Stimulated activated CD8-positive, alpha-beta memory T cell treated with anti-CD3 and anti-CD28 coated beads, Interleukin-7, amount 100 ng/mL, for 24 hours (primary cell): Measurements from ENCODE around the gene SLC35F3.
"Not testable (repeated sequence)": the region's sequence is repeated elsewhere in the genome, so short reads cannot be mapped to it uniquely, and the experiment has no call there.

Source experiments
- DNase-seq: peaks from one replicate; pipeline ENCODE4 v3.0.0-alpha.2; 2020; ENCODE audit warnings: low read depth

SLC35F3 gene

DNA sequence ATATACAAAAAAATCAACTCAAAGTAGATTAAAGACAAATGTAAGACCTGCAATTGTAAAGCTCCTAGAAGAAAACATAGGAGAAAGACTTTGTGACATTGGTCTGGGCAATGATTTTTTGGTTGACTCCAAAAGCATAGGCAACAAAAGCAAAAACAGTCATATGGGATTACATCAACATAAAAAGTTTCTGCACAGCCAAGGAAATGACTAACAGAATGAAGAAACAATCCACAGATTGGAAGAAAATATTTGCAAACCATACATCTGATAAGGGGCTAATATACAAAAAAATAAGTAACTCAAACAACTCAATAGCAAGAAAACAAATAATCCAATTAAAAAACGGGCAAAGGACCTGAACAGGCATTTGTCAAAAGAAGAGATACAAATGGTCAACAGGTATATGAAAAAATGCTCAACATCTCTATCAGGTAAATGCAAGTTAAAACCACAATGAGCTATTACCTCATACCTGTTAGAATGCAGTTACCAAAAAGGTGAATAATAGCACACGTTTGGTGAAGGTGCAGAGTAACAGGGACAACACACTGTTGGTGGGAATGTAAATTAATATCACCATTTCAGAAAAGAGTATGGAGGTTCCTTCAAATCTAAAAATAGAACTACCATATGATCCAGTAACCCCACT is 295.1 kb downstream of the SLC35F3 start:
- DNase-seq: no peak

- no peak for DNase-seq
Measured at GRCh38 chr1:234200566-234200965, 296.1 kb downstream of the SLC35F3 start.

- DNase-seq: no peak
Measured at GRCh38 chr1:234201600-234201999, 297.1 kb downstream of the SLC35F3 start.

DNA sequence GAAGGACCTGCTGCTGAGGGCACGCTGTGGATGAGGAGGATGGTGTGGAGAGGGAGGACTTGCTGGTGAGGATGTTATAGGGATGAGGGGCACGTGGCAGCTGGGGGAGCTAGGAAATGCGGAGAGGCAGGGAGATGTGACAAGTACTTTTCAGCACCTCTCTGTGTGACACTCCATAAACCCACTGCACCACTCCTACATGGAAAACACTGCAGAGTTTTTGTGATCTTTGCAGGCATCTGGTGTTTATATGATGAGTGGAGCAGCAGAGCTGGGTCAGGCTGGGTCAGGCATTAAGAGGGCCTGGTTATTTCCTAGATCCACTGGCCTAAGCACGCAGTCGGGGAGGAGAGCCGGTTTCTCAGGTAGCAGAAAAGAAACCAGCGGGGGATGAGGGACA is 301.5 kb downstream of the SLC35F3 start:
- DNase-seq: no peak

- DNase-seq: no peak
Measured at GRCh38 chr1:234206651-234207284, 302.3 kb downstream of the SLC35F3 start.

- DNase-seq: no peak
Measured at GRCh38 chr1:234208351-234208750, 303.9 kb downstream of the SLC35F3 start.

GRCh38 chr1:234208791-234209190 is 304.3 kb downstream of the SLC35F3 start:
- DNase-seq: no peak

DNA sequence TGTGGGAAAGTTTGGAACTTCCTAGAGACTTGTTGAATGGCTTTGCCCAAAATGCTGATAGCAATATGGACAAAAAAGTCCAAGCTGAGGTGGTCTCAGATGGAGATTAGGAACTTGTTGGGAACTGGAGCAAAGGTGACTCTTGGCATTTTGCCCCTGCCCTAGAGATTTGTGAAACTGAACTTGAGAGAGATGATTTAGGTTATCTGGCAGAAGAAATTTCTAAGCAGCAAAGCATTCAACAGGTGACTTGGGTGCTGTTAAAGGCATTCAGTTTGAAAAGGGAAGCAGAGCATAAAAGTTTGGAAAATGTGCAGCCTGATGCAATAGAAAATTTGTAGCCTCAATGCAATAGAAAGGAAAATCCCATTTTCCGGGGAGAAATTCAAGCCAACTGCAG is 306.0 kb downstream of the SLC35F3 start:
- DNase-seq: not testable (repeated sequence)

DNA sequence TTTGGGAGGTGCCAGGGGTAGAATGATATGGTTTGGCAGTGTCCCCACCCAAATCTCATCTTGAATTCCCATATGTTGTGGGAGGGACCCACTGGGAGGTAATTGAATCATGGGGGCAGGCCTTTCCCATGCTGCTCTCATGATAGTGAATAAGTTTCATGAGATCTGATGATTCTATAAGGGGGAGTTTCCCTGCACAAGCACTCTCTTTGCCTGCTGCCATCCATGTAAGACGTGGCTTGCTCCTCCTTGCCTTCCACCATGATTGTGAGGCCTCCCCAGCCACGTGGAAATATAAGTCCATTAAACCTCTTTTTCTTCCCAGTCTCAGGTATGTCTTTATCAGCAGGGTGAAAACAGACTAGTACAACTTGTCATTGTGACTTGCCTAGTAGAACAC is 307.4 kb downstream of the SLC35F3 start:
- DNase-seq: not testable (repeated sequence)

DNA sequence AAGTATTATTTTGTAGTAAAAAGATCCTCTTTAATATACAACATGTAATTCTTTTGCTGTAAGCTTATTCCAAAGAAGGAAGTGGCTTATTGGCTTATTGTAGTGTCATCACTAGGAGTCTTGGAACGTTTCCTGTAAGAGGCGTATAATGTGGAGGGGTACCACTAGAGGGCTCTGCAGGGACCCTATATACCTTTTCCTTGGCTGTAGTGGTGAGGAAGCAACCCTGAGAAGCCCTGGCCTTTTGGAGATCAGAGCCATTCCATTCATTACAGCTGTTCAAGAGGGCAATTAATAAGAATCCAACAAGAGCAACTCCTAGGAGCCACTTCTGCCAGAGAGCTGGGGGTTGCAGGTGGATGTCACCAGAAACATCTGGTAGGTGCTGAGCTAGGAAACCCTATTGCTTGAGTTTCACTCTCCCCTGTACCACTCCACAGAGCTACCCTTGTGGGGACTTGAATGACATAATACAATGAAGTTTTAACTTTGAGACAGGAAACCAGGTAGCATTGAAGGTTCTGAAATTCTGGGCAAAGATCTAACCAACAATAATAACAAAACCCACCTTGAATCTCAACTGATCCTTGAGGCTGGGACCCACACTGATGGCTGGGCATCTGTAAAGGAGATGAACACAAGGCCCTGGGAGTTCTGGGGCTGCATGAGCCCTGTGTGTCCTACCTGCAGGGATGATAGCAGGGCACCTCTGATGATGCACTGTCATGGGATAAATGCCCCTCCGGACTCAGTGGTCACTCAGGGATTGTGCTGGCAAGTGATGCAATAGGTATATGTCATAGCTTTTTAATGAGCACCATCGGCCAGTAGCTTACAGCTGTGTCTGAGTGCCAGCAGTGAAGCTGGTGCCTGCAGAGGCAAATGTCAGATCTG is 308.5 kb downstream of the SLC35F3 start:
- DNase-seq: no peak

GRCh38 chr1:234213658-234214128 is 309.2 kb downstream of the SLC35F3 start:
- DNase-seq: no peak

- no peak for DNase-seq
Measured at GRCh38 chr1:234214129-234214910, 309.8 kb downstream of the SLC35F3 start.

DNA sequence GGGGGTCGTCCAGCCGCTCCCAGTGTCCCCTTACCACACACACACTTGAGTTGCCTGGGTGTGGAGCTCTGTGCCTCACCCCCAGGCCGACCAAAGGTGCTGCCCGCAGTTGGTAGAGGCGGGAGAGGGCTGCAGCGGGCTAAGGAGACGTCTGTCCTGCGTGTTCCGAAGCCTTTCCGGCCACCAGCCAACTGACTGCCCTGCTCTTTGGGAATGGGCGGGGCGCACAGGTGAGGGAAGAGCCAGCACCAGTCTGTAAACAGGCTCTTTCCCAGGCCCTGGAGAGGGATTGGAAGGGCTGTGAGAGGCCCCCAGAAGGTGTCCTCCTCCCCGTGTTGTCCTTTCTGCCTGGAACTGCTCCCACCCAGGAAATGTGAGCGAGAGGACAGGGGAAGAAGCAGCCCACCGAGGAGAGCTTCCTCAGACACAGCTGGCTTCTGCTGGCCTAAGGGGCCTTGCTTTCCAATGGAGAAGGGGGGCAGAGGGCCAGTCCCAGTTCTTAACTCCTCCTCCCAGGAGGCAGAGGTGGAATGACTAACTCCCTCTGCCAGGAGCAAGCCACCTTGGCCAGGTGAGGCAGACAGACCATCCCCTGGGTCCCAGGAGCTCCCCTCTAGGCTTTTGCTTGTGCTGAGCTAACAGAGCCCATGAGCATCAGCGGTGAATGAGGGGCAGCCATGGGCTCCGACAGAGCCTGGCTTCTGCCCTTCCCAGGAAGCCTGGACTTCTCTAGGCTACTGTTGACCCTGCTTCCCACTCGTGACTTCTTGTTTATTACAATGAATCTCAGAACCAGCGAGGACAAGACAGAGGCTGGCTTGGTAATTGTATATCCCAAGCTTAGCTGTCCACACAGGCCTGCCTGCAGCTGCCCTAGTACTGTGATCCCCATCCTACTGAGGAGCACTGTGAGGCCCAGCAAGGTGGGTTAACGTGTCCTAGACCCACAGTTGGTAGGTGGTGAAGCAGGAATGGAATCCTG is 310.7 kb downstream of the SLC35F3 start:
- no peak for DNase-seq

DNA sequence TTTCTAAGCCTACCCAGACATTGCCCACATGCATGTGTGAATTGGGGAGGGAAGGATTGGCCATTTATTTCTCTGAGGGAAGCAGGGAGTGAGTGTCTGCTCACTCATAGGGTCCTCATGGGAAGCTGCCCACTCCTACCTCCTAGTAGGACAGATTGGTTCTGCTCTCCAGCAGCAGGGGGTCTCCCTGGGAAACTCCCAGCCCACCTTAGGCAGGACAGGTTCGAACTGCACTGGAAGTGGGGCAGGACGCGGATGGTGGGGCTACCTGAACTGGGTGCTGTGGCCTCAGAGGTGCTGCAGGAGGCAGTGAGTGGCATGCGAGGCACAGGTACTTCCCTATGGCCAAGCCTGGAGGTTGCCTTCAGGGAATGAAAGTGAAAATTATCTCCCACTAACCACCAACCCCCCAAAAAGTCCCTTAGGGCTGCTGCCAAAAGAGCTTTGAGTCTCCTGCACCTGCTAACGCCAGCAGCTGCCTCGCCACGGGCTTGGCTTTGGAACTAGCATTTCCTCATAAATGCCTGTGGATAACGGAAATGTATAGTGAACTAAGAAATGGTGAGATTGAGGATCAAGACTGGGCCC is 311.7 kb downstream of the SLC35F3 start:
- no peak for DNase-seq

- DNase-seq: no peak
Measured at GRCh38 chr1:234217316-234217840, 312.9 kb downstream of the SLC35F3 start.

DNA sequence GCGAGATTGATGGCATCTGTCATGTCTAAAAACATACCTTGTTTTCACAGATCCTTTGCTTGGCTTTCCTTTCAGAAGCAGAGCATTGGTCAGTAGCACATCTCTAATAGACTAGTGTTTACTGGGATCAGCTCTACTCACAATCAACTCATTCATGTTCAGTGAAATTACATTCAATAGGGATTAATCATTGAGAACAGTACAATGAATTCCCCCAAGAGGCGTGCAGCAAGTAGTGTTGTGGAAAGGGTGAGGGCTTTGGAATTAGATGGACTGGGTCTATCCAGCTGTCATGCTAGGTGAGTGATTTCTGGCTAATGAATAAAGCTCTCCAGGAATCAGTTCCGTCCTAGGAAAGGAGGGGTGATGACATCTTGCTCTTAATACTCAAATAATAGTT is 313.6 kb downstream of the SLC35F3 start:
- no peak for DNase-seq

- DNase-seq: no peak
Measured at GRCh38 chr1:234219711-234220110, 315.2 kb downstream of the SLC35F3 start.

GRCh38 chr1:234221601-234222000 is 317.1 kb downstream of the SLC35F3 start:
- DNase-seq: no peak

DNA sequence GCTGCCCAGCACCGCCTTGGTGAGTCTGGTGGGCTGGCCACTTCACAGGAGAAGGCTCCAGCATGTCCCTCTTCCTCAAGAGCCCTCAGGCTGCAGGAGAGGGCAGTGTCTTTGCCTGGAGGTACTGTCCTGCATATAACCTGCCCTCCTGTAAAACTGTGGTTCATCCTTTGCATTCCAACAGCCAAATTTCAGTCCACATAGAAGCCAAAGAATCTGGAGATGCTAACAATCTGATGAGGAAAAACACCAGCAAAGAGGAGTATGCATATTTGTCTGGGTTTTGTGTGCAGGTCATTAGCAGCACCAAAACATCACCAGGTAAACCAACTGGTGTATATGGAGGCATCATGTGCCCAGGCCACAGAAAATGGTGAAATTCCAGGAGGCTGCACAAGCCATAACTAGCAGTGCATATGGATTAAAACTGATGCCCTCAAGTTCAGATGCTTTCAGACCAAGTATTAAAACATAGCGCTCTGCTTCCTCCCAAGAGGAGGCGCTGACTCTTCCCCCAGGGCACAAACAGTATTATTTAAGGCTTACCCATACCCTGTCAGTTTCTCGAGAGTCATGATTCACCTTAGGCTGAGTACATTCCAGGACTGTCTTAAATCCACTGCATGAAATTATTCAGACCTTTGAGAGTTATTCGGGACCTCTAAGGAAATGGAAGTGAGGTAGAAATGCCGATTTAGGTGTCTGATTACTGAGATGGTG is 318.2 kb downstream of the SLC35F3 start:
- DNase-seq: no peak
